Body of pancreas (tissue), 4 donors: ENCODE measurements around the gene RPL38.

Experiments
- CTCF ChIP-seq, 7 experiments: fragments of 450-650 bp in 4 of 7; fragments of 200-600 bp in 3 of 7; sonication (generic) in 3 of 7; IDR thresholded peaks; one replicate each; pipeline ENCODE4 v1.5.1; 2016 to 2019; ENCODE audit warnings: antibody characterized with exemption in 7 of 7
- POLR2A ChIP-seq, 3 donors: fragments of 450-650 bp; IDR thresholded peaks; one replicate each; pipeline ENCODE4 v1.6.1; 2016; ENCODE audit warnings: antibody characterized with exemption in 3 of 3, mild to moderate bottlenecking in 2 of 3

- TF ChIP-seq CTCF (IDR thresholded peaks at IDR 0.05) = no peak
- TF ChIP-seq POLR2A (IDR thresholded peaks at IDR 0.05) = no peak
Observed at GRCh38 chr17:74218436-74218835, 15.0 kb downstream of the RPL38 start.
